PFSK-1 (cell line): ENCODE data around the gene LDB2.

Experiments used
- POLR2AphosphoS5 ChIP-seq: IDR thresholded peaks from 2 replicates; pipeline ENCODE4 v1.6.1; 2012; ENCODE audit warnings: low read depth, mild to moderate bottlenecking, control low read depth, low read length, moderate library complexity
- TAF1 ChIP-seq: IDR thresholded peaks from 2 replicates; pipeline ENCODE4 v1.6.1; 2012; ENCODE audit warnings: low read length, control low read depth, borderline replicate concordance; ENCODE audit not compliant: insufficient read depth

DNA sequence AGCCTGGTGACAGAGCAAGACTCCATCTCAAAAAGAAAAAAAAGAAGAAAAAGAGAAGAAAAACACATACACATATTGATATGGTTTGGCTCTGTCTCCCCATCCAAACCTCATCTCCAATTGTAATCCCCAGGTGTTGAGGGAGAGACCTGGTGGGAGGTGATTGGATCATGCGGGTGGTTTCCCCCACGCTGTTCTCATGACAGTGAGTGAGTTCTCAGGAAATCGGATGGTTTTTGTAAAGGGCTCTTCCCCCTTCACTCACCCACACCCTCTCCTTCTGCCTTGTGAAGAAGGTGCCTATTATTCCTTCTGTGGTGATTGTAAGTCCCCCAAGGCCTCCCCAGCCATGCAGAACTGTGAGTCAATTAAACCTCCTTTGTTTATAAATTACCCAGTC, 68.4 kb downstream of the LDB2 start:
- TF ChIP-seq TAF1 (no peak), POLR2AphosphoS5 (no peak)
